HepG2 (cell line): ENCODE results near the gene PRDX2. TPM values are rescaled to one million over a fixed set of nuclear protein-coding genes. Genes with fewer than 3 reads are reported as not detected.

Experiments
- DMAP1 ChIP-seq: IDR thresholded peaks from 2 replicates; pipeline ENCODE4 v1.6.1; 2016
- HDAC1 ChIP-seq: sonication (generic); formaldehyde crosslinking; IDR thresholded peaks from 2 replicates; pipeline ENCODE4 v1.5.1; 2020; ENCODE audit warnings: mild to moderate bottlenecking, missing genetic modification reagents
- MAFK ChIP-seq, 2 experiments: IDR thresholded peaks in 1 of 2; conservative IDR thresholded peaks in 1 of 2; 2 replicates each; pipeline ENCODE4 v1.6.1; 2011; ENCODE audit warnings: improper control_type of control experiment in 2 of 2, low read length in 2 of 2
- ZNF709 ChIP-seq: sonication (generic); formaldehyde crosslinking; IDR thresholded peaks from 2 replicates; pipeline ENCODE4 v1.5.0; 2020; ENCODE audit warnings: mild to moderate bottlenecking, missing genetic modification reagents
- ZNF83 ChIP-seq: sonication (generic); formaldehyde crosslinking; IDR thresholded peaks from 2 replicates; pipeline ENCODE4 v1.4.0; 2020; ENCODE audit warnings: missing genetic modification reagents, mild to moderate bottlenecking, borderline replicate concordance
- polyA plus RNA-seq, 8 experiments: library from polyadenylated mRNA; depleted of rRNA in 3 of 8; stranded (reverse) in 7 of 8; unstranded in 1 of 8; fragments of >200 nt; fragmentation: Illumina TruSeq in 4 of 8; extraction: Trizol in 4 of 8; gene quantifications; 2 replicates each; pipeline versions ENCODE4 v1.2.1 to v1.2.3, GENCODE V29; 2011 to 2016; ENCODE audit warnings: low read depth in 4 of 8, missing spikeins in 1 of 8, mixed read lengths in 1 of 8; ENCODE audit not compliant: insufficient read depth in 1 of 8
- total RNA-seq, 5 experiments: library from RNA; depleted of rRNA; stranded (reverse); fragments of >200 nt; fragmentation: Illumina TruSeq; extraction: Trizol; gene quantifications; 2 replicates each; pipeline ENCODE4 v1.2.3, GENCODE V29; 2016; ENCODE audit warnings: low read depth in 1 of 5
- TF ChIP-seq, protein P1 (sequence below): sonication (generic); formaldehyde crosslinking; IDR thresholded peaks from 2 replicates; pipeline ENCODE4 v1.5.0; 2020; ENCODE audit warnings: mild to moderate bottlenecking, missing genetic modification reagents, borderline replicate concordance
- TF ChIP-seq, protein P2 (sequence below): sonication (generic); formaldehyde crosslinking; IDR thresholded peaks from one replicate; pipeline ENCODE4 v1.5.1; 2020; ENCODE audit warnings: mild to moderate bottlenecking, missing genetic modification reagents; ENCODE audit errors: not compliant biosample characterization
- TF ChIP-seq, protein P3 (sequence below): sonication (generic); formaldehyde crosslinking; IDR thresholded peaks from 2 replicates; pipeline ENCODE4 v1.5.0; 2020; ENCODE audit warnings: mild to moderate bottlenecking, missing genetic modification reagents
- TF ChIP-seq, protein P4 (sequence below): sonication (generic); formaldehyde crosslinking; conservative IDR thresholded peaks from 2 replicates; pipeline ENCODE4 v1.8.0; 2022; ENCODE audit warnings: low read depth, missing genetic modification reagents

Gene PRDX2
- total and polyA plus RNA-seq, 2 of the 13 experiments (the other 11 are each of a cell fraction or from before 2014, with no cell fraction given), result 218 to 381 TPM

DNA sequence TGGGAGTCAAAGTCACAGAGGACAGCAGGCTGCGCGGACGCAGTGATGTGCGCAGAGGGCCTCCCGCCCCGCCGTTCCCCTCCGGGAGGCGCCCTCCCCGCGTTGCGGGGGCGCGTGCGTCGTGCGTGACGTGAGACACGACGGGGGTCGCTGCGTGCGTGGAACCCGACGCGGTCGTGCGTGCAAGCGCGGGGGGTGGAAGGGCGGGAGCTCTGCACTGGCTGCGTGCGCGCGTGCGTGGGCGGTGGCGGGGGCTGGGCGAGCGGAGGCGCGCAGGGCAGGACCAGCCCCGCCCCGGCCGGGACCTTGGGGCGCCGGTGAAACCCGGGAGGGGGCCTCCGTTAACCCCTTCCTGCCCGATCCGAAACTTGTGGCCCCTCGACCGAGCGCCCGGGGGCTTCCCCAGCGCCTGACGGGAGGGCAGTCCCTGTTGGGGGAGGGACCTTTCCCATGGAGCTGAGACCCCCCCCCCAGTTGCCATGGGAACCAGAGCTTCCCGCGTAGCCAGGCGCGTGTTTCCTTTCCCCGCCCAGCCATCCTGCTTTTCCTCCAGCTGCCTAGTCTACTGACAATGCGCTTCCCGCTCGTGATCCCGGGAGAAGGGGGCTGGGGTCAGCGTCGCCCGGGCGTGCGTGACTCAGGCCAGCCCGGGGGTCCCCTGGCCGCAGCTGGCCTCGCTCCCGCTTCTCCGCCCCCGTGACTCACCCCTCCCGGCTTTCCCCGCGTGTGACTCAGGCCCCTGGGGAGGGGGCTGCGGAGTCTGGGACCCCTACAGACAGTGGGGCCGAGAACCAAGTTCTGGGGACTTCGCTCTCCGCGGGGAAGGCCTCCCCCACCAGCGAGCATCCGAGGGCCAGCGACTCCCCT is 18.9 kb downstream of the PRDX2 start (continued):
- TF ChIP-seq, protein P1, sequence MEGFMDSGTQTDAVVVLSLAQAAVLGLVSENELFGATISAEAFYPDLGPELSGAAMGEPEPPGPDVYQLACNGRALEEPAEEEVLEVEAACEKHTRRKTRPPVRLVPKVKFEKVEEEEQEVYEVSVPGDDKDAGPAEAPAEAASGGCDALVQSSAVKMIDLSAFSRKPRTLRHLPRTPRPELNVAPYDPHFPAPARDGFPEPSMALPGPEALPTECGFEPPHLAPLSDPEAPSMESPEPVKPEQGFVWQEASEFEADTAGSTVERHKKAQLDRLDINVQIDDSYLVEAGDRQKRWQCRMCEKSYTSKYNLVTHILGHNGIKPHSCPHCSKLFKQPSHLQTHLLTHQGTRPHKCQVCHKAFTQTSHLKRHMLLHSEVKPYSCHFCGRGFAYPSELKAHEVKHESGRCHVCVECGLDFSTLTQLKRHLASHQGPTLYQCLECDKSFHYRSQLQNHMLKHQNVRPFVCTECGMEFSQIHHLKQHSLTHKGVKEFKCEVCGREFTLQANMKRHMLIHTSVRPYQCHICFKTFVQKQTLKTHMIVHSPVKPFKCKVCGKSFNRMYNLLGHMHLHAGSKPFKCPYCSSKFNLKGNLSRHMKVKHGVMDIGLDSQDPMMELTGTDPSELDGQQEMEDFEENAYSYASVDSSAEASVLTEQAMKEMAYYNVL, result no peak
- TF ChIP-seq, protein P2, sequence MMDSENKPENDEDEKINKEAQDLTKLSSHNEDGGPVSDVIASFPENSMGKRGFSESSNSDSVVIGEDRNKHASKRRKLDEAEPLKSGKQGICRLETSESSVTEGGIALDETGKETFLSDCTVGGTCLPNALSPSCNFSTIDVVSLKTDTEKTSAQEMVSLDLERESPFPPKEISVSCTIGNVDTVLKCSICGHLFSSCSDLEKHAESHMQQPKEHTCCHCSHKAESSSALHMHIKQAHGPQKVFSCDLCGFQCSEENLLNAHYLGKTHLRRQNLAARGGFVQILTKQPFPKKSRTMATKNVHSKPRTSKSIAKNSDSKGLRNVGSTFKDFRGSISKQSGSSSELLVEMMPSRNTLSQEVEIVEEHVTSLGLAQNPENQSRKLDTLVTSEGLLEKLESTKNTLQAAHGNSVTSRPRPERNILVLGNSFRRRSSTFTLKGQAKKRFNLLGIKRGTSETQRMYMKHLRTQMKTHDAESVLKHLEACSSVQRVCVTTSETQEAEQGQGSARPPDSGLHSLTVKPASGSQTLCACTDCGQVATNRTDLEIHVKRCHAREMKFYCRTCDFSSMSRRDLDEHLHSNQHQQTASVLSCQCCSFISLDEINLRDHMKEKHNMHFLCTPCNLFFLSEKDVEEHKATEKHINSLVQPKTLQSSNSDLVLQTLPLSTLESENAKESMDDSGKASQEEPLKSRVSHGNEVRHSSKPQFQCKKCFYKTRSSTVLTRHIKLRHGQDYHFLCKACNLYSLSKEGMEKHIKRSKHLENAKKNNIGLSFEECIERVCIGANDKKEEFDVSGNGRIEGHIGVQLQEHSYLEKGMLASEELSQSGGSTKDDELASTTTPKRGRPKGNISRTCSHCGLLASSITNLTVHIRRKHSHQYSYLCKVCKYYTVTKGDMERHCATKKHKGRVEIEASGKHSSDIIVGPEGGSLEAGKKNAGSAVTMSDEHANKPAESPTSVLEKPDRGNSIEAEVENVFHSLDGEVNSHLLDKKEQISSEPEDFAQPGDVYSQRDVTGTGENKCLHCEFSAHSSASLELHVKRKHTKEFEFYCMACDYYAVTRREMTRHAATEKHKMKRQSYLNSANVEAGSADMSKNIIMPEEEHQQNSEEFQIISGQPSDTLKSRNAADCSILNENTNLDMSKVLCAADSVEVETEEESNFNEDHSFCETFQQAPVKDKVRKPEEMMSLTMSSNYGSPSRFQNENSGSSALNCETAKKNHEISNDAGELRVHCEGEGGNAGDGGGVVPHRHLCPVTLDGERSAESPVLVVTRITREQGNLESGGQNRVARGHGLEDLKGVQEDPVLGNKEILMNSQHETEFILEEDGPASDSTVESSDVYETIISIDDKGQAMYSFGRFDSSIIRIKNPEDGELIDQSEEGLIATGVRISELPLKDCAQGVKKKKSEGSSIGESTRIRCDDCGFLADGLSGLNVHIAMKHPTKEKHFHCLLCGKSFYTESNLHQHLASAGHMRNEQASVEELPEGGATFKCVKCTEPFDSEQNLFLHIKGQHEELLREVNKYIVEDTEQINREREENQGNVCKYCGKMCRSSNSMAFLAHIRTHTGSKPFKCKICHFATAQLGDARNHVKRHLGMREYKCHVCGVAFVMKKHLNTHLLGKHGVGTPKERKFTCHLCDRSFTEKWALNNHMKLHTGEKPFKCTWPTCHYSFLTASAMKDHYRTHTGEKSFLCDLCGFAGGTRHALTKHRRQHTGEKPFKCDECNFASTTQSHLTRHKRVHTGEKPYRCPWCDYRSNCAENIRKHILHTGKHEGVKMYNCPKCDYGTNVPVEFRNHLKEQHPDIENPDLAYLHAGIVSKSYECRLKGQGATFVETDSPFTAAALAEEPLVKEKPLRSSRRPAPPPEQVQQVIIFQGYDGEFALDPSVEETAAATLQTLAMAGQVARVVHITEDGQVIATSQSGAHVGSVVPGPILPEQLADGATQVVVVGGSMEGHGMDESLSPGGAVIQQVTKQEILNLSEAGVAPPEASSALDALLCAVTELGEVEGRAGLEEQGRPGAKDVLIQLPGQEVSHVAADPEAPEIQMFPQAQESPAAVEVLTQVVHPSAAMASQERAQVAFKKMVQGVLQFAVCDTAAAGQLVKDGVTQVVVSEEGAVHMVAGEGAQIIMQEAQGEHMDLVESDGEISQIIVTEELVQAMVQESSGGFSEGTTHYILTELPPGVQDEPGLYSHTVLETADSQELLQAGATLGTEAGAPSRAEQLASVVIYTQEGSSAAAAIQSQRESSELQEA, result no peak
- 0 out of 2 replicates have a peak, but pooled peaks have one; percentile 4 for TF ChIP-seq ZNF83 (CRISPR knock-in tag)
- TF ChIP-seq, protein P3, sequence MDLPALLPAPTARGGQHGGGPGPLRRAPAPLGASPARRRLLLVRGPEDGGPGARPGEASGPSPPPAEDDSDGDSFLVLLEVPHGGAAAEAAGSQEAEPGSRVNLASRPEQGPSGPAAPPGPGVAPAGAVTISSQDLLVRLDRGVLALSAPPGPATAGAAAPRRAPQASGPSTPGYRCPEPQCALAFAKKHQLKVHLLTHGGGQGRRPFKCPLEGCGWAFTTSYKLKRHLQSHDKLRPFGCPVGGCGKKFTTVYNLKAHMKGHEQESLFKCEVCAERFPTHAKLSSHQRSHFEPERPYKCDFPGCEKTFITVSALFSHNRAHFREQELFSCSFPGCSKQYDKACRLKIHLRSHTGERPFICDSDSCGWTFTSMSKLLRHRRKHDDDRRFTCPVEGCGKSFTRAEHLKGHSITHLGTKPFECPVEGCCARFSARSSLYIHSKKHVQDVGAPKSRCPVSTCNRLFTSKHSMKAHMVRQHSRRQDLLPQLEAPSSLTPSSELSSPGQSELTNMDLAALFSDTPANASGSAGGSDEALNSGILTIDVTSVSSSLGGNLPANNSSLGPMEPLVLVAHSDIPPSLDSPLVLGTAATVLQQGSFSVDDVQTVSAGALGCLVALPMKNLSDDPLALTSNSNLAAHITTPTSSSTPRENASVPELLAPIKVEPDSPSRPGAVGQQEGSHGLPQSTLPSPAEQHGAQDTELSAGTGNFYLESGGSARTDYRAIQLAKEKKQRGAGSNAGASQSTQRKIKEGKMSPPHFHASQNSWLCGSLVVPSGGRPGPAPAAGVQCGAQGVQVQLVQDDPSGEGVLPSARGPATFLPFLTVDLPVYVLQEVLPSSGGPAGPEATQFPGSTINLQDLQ (CRISPR knock-in tag), result peak; percentile 60; the same call in 1 of the 2 replicates
- 0 out of 2 replicates have a peak, but pooled peaks have one; percentile 26 for TF ChIP-seq DMAP1 (CRISPR knock-in tag)
- TF ChIP-seq MAFK (conservative IDR thresholded peaks at IDR 0.05 in 1 of 2, IDR thresholded peaks at IDR 0.05 in 1 of 2; ENCODE audit: low read length in 2 of 2), result no peak
- TF ChIP-seq ZNF709, result peak; percentile 45; the same call in 1 of the 2 replicates
- TF ChIP-seq, protein P4, sequence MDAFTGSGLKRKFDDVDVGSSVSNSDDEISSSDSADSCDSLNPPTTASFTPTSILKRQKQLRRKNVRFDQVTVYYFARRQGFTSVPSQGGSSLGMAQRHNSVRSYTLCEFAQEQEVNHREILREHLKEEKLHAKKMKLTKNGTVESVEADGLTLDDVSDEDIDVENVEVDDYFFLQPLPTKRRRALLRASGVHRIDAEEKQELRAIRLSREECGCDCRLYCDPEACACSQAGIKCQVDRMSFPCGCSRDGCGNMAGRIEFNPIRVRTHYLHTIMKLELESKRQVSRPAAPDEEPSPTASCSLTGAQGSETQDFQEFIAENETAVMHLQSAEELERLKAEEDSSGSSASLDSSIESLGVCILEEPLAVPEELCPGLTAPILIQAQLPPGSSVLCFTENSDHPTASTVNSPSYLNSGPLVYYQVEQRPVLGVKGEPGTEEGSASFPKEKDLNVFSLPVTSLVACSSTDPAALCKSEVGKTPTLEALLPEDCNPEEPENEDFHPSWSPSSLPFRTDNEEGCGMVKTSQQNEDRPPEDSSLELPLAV (CRISPR knock-in tag), result no peak
- peak; percentile 80 for TF ChIP-seq HDAC1 (CRISPR knock-in tag)
